CD14-positive monocyte (primary cell): Measurements from ENCODE around the gene HLTF. TPM values are rescaled to one million over a fixed set of nuclear protein-coding genes. Genes with fewer than 3 reads are reported as not detected.

Source experiments
- DNase-seq, 3 donors: peaks; one replicate each; pipeline ENCODE4 v3.0.0-alpha.2; 2011 to 2022
- H2AFZ ChIP-seq: 2 replicates; pipeline ENCODE4 v1.6.0; 2012; ENCODE audit warnings: mild to moderate bottlenecking, low read depth, low read length, inconsistent platforms; ENCODE audit not compliant: insufficient read depth, poor library complexity, severe bottlenecking
- H3K27ac ChIP-seq, 2 donors: 1 replicate in 1 of 2; 2 replicates in 1 of 2; pipeline ENCODE4 v1.5.1; 2012 to 2013; ENCODE audit warnings: low read length in 2 of 2, control low read depth in 1 of 2, inconsistent platforms in 1 of 2, low read depth in 1 of 2, mild to moderate bottlenecking in 1 of 2
- H3K27me3 ChIP-seq, 2 donors: one replicate each; pipeline versions ENCODE4 v1.6.0 to v1.6.1; 2011 to 2013; ENCODE audit warnings: low read length in 2 of 2; ENCODE audit not compliant: control insufficient read depth in 2 of 2, insufficient read depth in 2 of 2
- H3K36me3 ChIP-seq, 2 donors: replicated peaks in 1 of 2; 1 replicate in 1 of 2; 2 replicates in 1 of 2; pipeline versions ENCODE4 v1.5.1 to v1.6.1; 2012 to 2013; ENCODE audit warnings: low read length in 2 of 2, control low read depth in 1 of 2, inconsistent platforms in 1 of 2, mild to moderate bottlenecking in 1 of 2; ENCODE audit not compliant: insufficient read depth in 2 of 2, control insufficient read depth in 1 of 2
- H3K4me1 ChIP-seq, 2 donors: 1 replicate in 1 of 2; 2 replicates in 1 of 2; pipeline versions ENCODE4 v1.5.1 to v1.6.1; 2012 to 2013; ENCODE audit warnings: low read length in 2 of 2, control low read depth in 1 of 2, inconsistent platforms in 1 of 2, mild to moderate bottlenecking in 1 of 2, moderate library complexity in 1 of 2; ENCODE audit not compliant: insufficient read depth in 2 of 2, control insufficient read depth in 1 of 2
- H3K4me2 ChIP-seq: replicated peaks from 2 replicates; pipeline ENCODE3; 2012; ENCODE audit warnings: low read length, moderate library complexity, mild to moderate bottlenecking; ENCODE audit not compliant: poor library complexity, severe bottlenecking; ENCODE audit errors: extremely low read depth
- H3K4me3 ChIP-seq, 3 experiments: fragments of 200-600 bp in 1 of 3; sonication (generic) in 1 of 3; replicated peaks in 1 of 3; 1 replicate in 2 of 3; 2 replicates in 1 of 3; pipeline ENCODE4 v1.5.1; 2011 to 2013; ENCODE audit warnings: low read length in 3 of 3, mild to moderate bottlenecking in 3 of 3, control low read depth in 2 of 3, low read depth in 2 of 3, inconsistent platforms in 1 of 3, moderate library complexity in 1 of 3
- H3K79me2 ChIP-seq: 2 replicates; pipeline ENCODE4 v1.6.0; 2012; ENCODE audit warnings: mild to moderate bottlenecking, control low read depth, inconsistent platforms, low read length, moderate library complexity; ENCODE audit not compliant: insufficient read depth
- H3K9ac ChIP-seq: 2 replicates; pipeline ENCODE4 v1.6.0; 2017; ENCODE audit warnings: low read length, mild to moderate bottlenecking; ENCODE audit not compliant: insufficient read depth, poor library complexity, severe bottlenecking
- H3K9me3 ChIP-seq, 2 donors: replicated peaks in 1 of 2; 1 replicate in 1 of 2; 2 replicates in 1 of 2; pipeline versions ENCODE4 v1.5.1 to v1.6.1; 2012 to 2013; ENCODE audit warnings: low read length in 2 of 2, control low read depth in 1 of 2; ENCODE audit not compliant: control insufficient read depth in 1 of 2, insufficient read depth in 1 of 2
- H4K20me1 ChIP-seq: 2 replicates; pipeline ENCODE4 v1.6.0; 2012; ENCODE audit warnings: mild to moderate bottlenecking, low read length, control low read depth, moderate library complexity; ENCODE audit not compliant: insufficient read depth
- H3K27ac Mint-ChIP-seq, 7 donors: one replicate each; pipeline ENCODE4 v1.8.0; 2020; ENCODE audit warnings: mild to moderate bottlenecking in 7 of 7, mixed read lengths in 7 of 7, moderate library complexity in 6 of 7, inconsistent platforms in 2 of 7
- H3K27me3 Mint-ChIP-seq, 3 donors: one replicate each; pipeline ENCODE4 v1.8.0; 2021 to 2022; ENCODE audit warnings: low read depth in 3 of 3, mild to moderate bottlenecking in 3 of 3, mixed read lengths in 3 of 3, moderate library complexity in 3 of 3, inconsistent platforms in 1 of 3
- H3K36me3 Mint-ChIP-seq, 2 donors: one replicate each; pipeline ENCODE4 v1.8.0; 2020; ENCODE audit warnings: mixed read lengths in 2 of 2, inconsistent platforms in 1 of 2, mild to moderate bottlenecking in 1 of 2
- H3K4me1 Mint-ChIP-seq: one replicate; pipeline ENCODE4 v1.8.0; 2020; ENCODE audit warnings: mild to moderate bottlenecking, mixed read lengths
- H3K4me3 Mint-ChIP-seq, 2 donors: one replicate each; pipeline ENCODE4 v1.8.0; 2020; ENCODE audit warnings: mild to moderate bottlenecking in 2 of 2, mixed read lengths in 2 of 2, moderate library complexity in 1 of 2
- H3K9me3 Mint-ChIP-seq, 7 donors: one replicate each; pipeline ENCODE4 v1.8.0; 2020 to 2022; ENCODE audit warnings: mixed read lengths in 7 of 7, mild to moderate bottlenecking in 6 of 7, moderate library complexity in 6 of 7, inconsistent platforms in 2 of 7
- CTCF ChIP-seq: fragments of 200-600 bp; IDR thresholded peaks from one replicate; pipeline ENCODE4 v1.8.0; 2022; ENCODE audit warnings: antibody characterized with exemption, mild to moderate bottlenecking
- WGBS: methylation state at CpG from one replicate; pipeline ENCODE4 v1.1.5; 2013; ENCODE audit warnings: missing lambda C conversion rate; ENCODE audit not compliant: insufficient coverage; 5-methylcytosine and 5-hydroxymethylcytosine counted together
- intact Hi-C, 2 donors: fragments of 100-400 bp; cut with micrococcal nuclease; formaldehyde crosslinking; loops; one replicate each; pipeline versions ENCODE4 v1.15.0 to v1.15.1; 2023
- polyA plus RNA-seq, 3 donors: library from polyadenylated mRNA; depleted of rRNA in 1 of 3; unstranded in 2 of 3; stranded (reverse) in 1 of 3; fragments of 300-500 nt in 2 of 3; fragments of >200 nt in 1 of 3; fragmentation: Illumina TruSeq in 2 of 3; gene quantifications; 1 replicate in 2 of 3; 2 replicates in 1 of 3; pipeline ENCODE4 v1.2.3, GENCODE V29; 2012 to 2021

HLTF gene
- polyA plus RNA-seq, 3 donors: 2.0 to 4.6 (median 2.7) TPM

DNA sequence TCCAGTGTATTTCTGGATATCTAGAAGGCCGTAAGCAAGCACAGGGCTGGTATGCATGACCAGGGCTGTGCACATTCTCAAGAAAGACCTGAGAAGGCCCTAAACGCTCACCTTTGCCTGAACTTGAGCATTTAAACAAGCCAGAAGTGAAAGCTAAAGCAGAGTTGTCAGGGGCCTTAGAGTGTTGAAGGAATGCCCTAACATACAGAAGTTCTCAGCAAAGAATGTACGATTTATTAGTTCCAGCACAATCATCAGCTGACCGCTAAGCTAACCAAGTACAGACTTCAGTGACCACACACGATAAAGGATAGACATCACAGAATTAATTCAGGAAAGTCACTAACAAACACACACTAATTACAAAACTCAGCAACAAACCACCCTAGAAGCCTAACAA is 8.7 kb downstream of the HLTF start:
- Histone ChIP-seq H3K4me2 (no peak overlapping the region), H3K9ac (no peak overlapping the region), H3K4me3 (no peak overlapping the region), H3K27ac (no peak overlapping the region), H3K4me1 (no peaks in the 10 kb centered on the region), H2AFZ (no peak overlapping the region), H3K9me3 (no peaks in the 10 kb centered on the region), H3K79me2 (peaks cover 10% of the 10 kb centered on the region), H3K36me3 (peaks cover 15 to 25% of the 10 kb centered on the region in 2 donors), H3K27me3 (no peaks in the 10 kb centered on the region), H4K20me1 (no peaks in the 10 kb centered on the region)
- H3K27me3 Mint-ChIP-seq: no peaks in the 10 kb centered on the region
- no peak overlapping the region for H3K4me3 Mint-ChIP-seq
- H3K36me3 Mint-ChIP-seq: peaks cover 19 to 42% of the 10 kb centered on the region in 2 donors
- H3K4me1 Mint-ChIP-seq: peaks cover 2% of the 10 kb centered on the region
- no peak for TF ChIP-seq CTCF
- 93% methylated on average over 5 of the region's 5 CpGs for WGBS
- DNase-seq: no peak
- intact Hi-C loops: no loop called here
- no peak overlapping the region for H3K27ac Mint-ChIP-seq
- peaks cover 0 to 2% (median 0%) of the 10 kb centered on the region in 7 donors for H3K9me3 Mint-ChIP-seq

DNA sequence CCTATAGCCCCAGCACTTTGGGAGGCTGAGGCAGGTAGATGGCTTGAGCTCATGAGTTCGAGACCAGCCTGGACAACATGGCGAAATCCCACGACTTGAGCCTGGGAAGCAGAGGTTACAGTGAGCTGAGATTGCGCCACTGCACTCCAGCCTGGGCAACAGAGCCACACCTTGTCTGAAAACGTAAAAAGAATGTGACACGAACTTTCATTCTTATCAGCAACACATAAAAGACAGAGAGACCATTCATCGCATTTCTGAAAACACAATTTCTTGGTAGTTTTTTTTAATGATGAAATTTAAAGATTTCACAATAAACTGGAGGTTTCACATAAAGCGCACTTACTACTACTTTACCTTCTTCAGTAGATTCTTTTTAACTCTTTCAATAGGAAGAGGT is 18.4 kb downstream of the HLTF start:
- H3K79me2 ChIP-seq: no peaks in the 10 kb centered on the region
- H3K27ac ChIP-seq: no peak overlapping the region
- 76% methylated on average over 4 of the region's 8 CpGs for WGBS
- intact Hi-C loops: no loop called here
- no peak overlapping the region for H2AFZ ChIP-seq
- no peak overlapping the region for H3K4me3 ChIP-seq
- H3K9me3 ChIP-seq: no peaks in the 10 kb centered on the region
- Mint-ChIP-seq H3K27ac (no peak overlapping the region), H3K36me3 (peaks cover 44 to 64% of the 10 kb centered on the region in 2 donors), H3K4me3 (no peak overlapping the region), H3K9me3 (no peaks in the 10 kb centered on the region), H3K4me1 (peaks cover 3% of the 10 kb centered on the region), H3K27me3 (peaks cover 0 to 2% (median 0%) of the 10 kb centered on the region in 3 donors)
- no peak for TF ChIP-seq CTCF
- H3K36me3 ChIP-seq: peaks cover 16 to 52% of the 10 kb centered on the region in 2 donors
- no peaks in the 10 kb centered on the region for H3K4me1 ChIP-seq
- no peaks in the 10 kb centered on the region for H3K27me3 ChIP-seq
- DNase-seq: no peak
- H4K20me1 ChIP-seq: no peaks in the 10 kb centered on the region
- no peak overlapping the region for H3K4me2 ChIP-seq
- no peak overlapping the region for H3K9ac ChIP-seq
